SU-DHL-6 (cell line): ENCODE results near the gene NUDT3.

ENCODE experiments used
- H2AFZ ChIP-seq: fragments of 200-600 bp; sonication (generic); 2 replicates; pipeline ENCODE4 v1.6.1; 2014; ENCODE audit warnings: low read depth, mild to moderate bottlenecking, moderate library complexity, mixed read lengths, antibody characterized with exemption, low read length; ENCODE audit not compliant: severe bottlenecking
- H3F3A ChIP-seq: fragments of 200-600 bp; shearing (Covaris generic); 2 replicates; pipeline ENCODE4 v1.6.0; 2016; ENCODE audit warnings: antibody characterized with exemption, mild to moderate bottlenecking; ENCODE audit not compliant: insufficient read depth
- H3K27ac ChIP-seq: fragments of 200-600 bp; sonication (generic); 2 replicates; pipeline ENCODE4 v1.5.1; 2016; ENCODE audit warnings: low read depth, mild to moderate bottlenecking, low read length, moderate library complexity, mixed read lengths
- H3K27me3 ChIP-seq: fragments of 200-600 bp; sonication (generic), shearing (Covaris generic); 2 replicates; pipeline ENCODE4 v1.6.0; 2014; ENCODE audit warnings: mild to moderate bottlenecking, low read length
- H3K36me3 ChIP-seq: fragments of 200-600 bp; sonication (generic); 2 replicates; pipeline ENCODE4 v1.6.1; 2014; ENCODE audit warnings: mild to moderate bottlenecking, low read length, mixed read lengths
- H3K4me2 ChIP-seq: fragments of 300-600, 200-600 bp; shearing (Covaris generic), sonication (generic); 2 replicates; pipeline ENCODE4 v1.6.0; 2014; ENCODE audit warnings: low read length, low read depth, mild to moderate bottlenecking; ENCODE audit not compliant: poor library complexity, severe bottlenecking
- H3K4me3 ChIP-seq: fragments of 200-600 bp; sonication (generic); 2 replicates; pipeline ENCODE4 v1.5.1; 2014; ENCODE audit warnings: antibody characterized with exemption, low read length, mild to moderate bottlenecking, mixed read lengths; ENCODE audit not compliant: insufficient read depth, poor library complexity, severe bottlenecking
- H3K79me2 ChIP-seq: fragments of 200-600 bp; sonication (generic); 2 replicates; pipeline ENCODE4 v1.6.1; 2014; ENCODE audit warnings: mild to moderate bottlenecking, low read length, moderate library complexity; ENCODE audit not compliant: insufficient read depth
- H3K9ac ChIP-seq: fragments of 200-600 bp; sonication (generic); 2 replicates; pipeline ENCODE4 v1.7.0; 2014; ENCODE audit warnings: mild to moderate bottlenecking, low read length
- H3K9me2 ChIP-seq: fragments of 200-600 bp; sonication (generic); replicated peaks from 2 replicates; pipeline ENCODE4 v1.6.1; 2014; ENCODE audit warnings: low read length; ENCODE audit not compliant: insufficient read depth
- H3K9me3 ChIP-seq: fragments of 200-600 bp; sonication (generic); 2 replicates; pipeline ENCODE4 v1.6.1; 2014; ENCODE audit warnings: low read length, mixed read lengths; ENCODE audit not compliant: insufficient read depth
- H4K20me1 ChIP-seq: fragments of 200-600 bp; sonication (generic); 2 replicates; pipeline ENCODE4 v1.6.1; 2014; ENCODE audit warnings: low read depth, mild to moderate bottlenecking, antibody characterized with exemption, low read length, moderate library complexity, mixed read lengths
- EZH2phosphoT487 ChIP-seq: fragments of 200-600 bp; sonication (generic), shearing (Covaris generic); conservative IDR thresholded peaks from 2 replicates; pipeline ENCODE4 v1.6.1; 2018; ENCODE audit warnings: mild to moderate bottlenecking, antibody characterized with exemption, low read length, moderate library complexity, mixed read lengths
- TF ChIP-seq, protein P1 (sequence below): fragments of 200-600 bp; sonication (generic); IDR thresholded peaks from one replicate; pipeline ENCODE4 v1.5.1; 2017; ENCODE audit warnings: antibody characterized with exemption, mild to moderate bottlenecking, low read length, moderate library complexity; ENCODE audit not compliant: insufficient read depth, poor library complexity, severe bottlenecking

The NUDT3 gene

GRCh38 chr6:34438705-34439104, 46.2 kb upstream of the NUDT3 start:
- Histone ChIP-seq H3K9me2 (no peaks in the 10 kb centered on the region), H3K9me3 (no peaks in the 10 kb centered on the region), H3K27me3 (no peaks in the 10 kb centered on the region), H3F3A (no peaks in the 10 kb centered on the region), H3K36me3 (no peaks in the 10 kb centered on the region), H3K4me3 (no peak overlapping the region), H3K9ac (no peak overlapping the region), H3K27ac (no peak overlapping the region), H4K20me1 (no peaks in the 10 kb centered on the region), H3K79me2 (no peaks in the 10 kb centered on the region), H3K4me2 (no peak overlapping the region), H2AFZ (no peak overlapping the region)
- no peak for TF ChIP-seq EZH2phosphoT487
- TF ChIP-seq, protein P1, sequence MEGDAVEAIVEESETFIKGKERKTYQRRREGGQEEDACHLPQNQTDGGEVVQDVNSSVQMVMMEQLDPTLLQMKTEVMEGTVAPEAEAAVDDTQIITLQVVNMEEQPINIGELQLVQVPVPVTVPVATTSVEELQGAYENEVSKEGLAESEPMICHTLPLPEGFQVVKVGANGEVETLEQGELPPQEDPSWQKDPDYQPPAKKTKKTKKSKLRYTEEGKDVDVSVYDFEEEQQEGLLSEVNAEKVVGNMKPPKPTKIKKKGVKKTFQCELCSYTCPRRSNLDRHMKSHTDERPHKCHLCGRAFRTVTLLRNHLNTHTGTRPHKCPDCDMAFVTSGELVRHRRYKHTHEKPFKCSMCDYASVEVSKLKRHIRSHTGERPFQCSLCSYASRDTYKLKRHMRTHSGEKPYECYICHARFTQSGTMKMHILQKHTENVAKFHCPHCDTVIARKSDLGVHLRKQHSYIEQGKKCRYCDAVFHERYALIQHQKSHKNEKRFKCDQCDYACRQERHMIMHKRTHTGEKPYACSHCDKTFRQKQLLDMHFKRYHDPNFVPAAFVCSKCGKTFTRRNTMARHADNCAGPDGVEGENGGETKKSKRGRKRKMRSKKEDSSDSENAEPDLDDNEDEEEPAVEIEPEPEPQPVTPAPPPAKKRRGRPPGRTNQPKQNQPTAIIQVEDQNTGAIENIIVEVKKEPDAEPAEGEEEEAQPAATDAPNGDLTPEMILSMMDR, result no peak

- Histone ChIP-seq H3K9me3 (no peaks in the 10 kb centered on the region), H3K9ac (no peak overlapping the region), H3K79me2 (no peaks in the 10 kb centered on the region), H3K36me3 (no peaks in the 10 kb centered on the region), H4K20me1 (no peaks in the 10 kb centered on the region), H3K4me2 (no peak overlapping the region), H3K27ac (no peak overlapping the region), H3K4me3 (no peak overlapping the region), H2AFZ (no peak overlapping the region), H3K9me2 (no peaks in the 10 kb centered on the region), H3K27me3 (no peaks in the 10 kb centered on the region), H3F3A (no peaks in the 10 kb centered on the region)
- TF ChIP-seq, protein P1, result no peak
- no peak for TF ChIP-seq EZH2phosphoT487
These were observed 45.1 kb upstream of the NUDT3 start for GRCh38 chr6:34437644-34437970.

GRCh38 chr6:34436803-34437643, 44.6 kb upstream of the NUDT3 start:
- TF ChIP-seq, protein P1, result no peak
- no peak overlapping the region for H2AFZ ChIP-seq
- H4K20me1 ChIP-seq, result no peaks in the 10 kb centered on the region
- no peak overlapping the region for H3K9ac ChIP-seq
- H3K36me3 ChIP-seq, result no peaks in the 10 kb centered on the region
- H3K9me3 ChIP-seq, result no peaks in the 10 kb centered on the region
- H3K4me3 ChIP-seq, result no peak overlapping the region
- no peaks in the 10 kb centered on the region for H3K27me3 ChIP-seq
- H3K4me2 ChIP-seq, result no peak overlapping the region
- H3K79me2 ChIP-seq, result no peaks in the 10 kb centered on the region
- H3K27ac ChIP-seq, result no peak overlapping the region
- no peaks in the 10 kb centered on the region for H3F3A ChIP-seq
- H3K9me2 ChIP-seq, result no peaks in the 10 kb centered on the region
